HEK293 (cell line): ENCODE data around the gene HHAT.

Experiments used
- CTCF ChIA-PET: fragments of 350-600 bp; formaldehyde crosslinking; extraction: SDS; loops from one replicate; lab custom pipeline; 2021; ENCODE audit warnings: antibody characterized with exemption; lab: Yijun Ruan, JAX
- POLR2A ChIA-PET: fragments of 300-600 bp; formaldehyde crosslinking; extraction: SDS; loops from one replicate; lab custom pipeline; 2020; ENCODE audit warnings: antibody characterized with exemption, inconsistent platforms; lab: Yijun Ruan, JAX
- H3K27ac ChIP-seq: fragments of 200-500 bp; sonication (Bioruptor generic); 2 replicates; pipeline ENCODE4 v1.5.1; 2014; ENCODE audit warnings: low read depth, low read length, control low read depth, inconsistent platforms; ENCODE audit errors: extremely low read depth
- H3K36me3 ChIP-seq, 2 experiments: fragments of 200-500 bp in 1 of 2; sonication (Bioruptor generic) in 1 of 2; 1 replicate in 1 of 2; 2 replicates in 1 of 2; pipeline ENCODE4 v1.5.1; 2014 to 2017; ENCODE audit warnings: inconsistent platforms in 2 of 2, low read length in 2 of 2; ENCODE audit not compliant: control insufficient read depth in 2 of 2, insufficient read depth in 1 of 2
- H3K4me1 ChIP-seq: fragments of 200-500 bp; sonication (Bioruptor generic); 2 replicates; pipeline ENCODE4 v1.5.1; 2014; ENCODE audit warnings: mild to moderate bottlenecking, low read length, inconsistent platforms; ENCODE audit not compliant: control insufficient read depth, insufficient read depth
- H3K4me3 ChIP-seq: 2 replicates; pipeline ENCODE4 v1.5.1; 2011; ENCODE audit warnings: low read depth, mild to moderate bottlenecking, control low read depth, low read length, moderate library complexity
- H3K9me3 ChIP-seq: fragments of 200-500 bp; sonication (Bioruptor generic); 2 replicates; pipeline ENCODE4 v1.5.1; 2014; ENCODE audit warnings: low read depth, low read length, inconsistent platforms; ENCODE audit not compliant: control insufficient read depth, insufficient read depth
- AEBP2 ChIP-seq: fragments of 450-650 bp; formaldehyde crosslinking; IDR thresholded peaks from 2 replicates; pipeline ENCODE4 v1.5.1; 2016; ENCODE audit warnings: missing biosample characterization, missing genetic modification characterization, borderline replicate concordance
- IKZF3 ChIP-seq: fragments of 450-650 bp; IDR thresholded peaks from 2 replicates; pipeline ENCODE4 v1.5.0; 2018; ENCODE audit warnings: missing biosample characterization, mild to moderate bottlenecking, missing genetic modification characterization, moderate library complexity
- KLF16 ChIP-seq: fragments of 450-650 bp; formaldehyde crosslinking; IDR thresholded peaks from 2 replicates; pipeline ENCODE4 v1.5.1; 2017; ENCODE audit warnings: missing biosample characterization, missing genetic modification characterization
- KLF8 ChIP-seq: fragments of 450-650 bp; formaldehyde crosslinking; IDR thresholded peaks from 2 replicates; pipeline ENCODE4 v1.5.1; 2016; ENCODE audit warnings: missing biosample characterization, missing genetic modification characterization
- PRDM6 ChIP-seq: fragments of 450-650 bp; formaldehyde crosslinking; IDR thresholded peaks from 2 replicates; pipeline ENCODE4 v1.5.1; 2017; ENCODE audit warnings: missing biosample characterization, missing genetic modification characterization
- SALL2 ChIP-seq: fragments of 450-650 bp; formaldehyde crosslinking; IDR thresholded peaks from 2 replicates; pipeline ENCODE4 v1.5.0; 2017; ENCODE audit warnings: missing biosample characterization, mild to moderate bottlenecking, missing genetic modification characterization, borderline replicate concordance
- SCRT2 ChIP-seq: fragments of 450-650 bp; formaldehyde crosslinking; IDR thresholded peaks from 2 replicates; pipeline ENCODE4 v1.5.1; 2016; ENCODE audit warnings: missing biosample characterization, missing genetic modification characterization
- ZBTB26 ChIP-seq: fragments of 450-650 bp; formaldehyde crosslinking; optimal IDR thresholded peaks from 2 replicates; pipeline ENCODE3; 2016; ENCODE audit warnings: missing biosample characterization, mild to moderate bottlenecking, missing genetic modification characterization
- ZBTB44 ChIP-seq: fragments of 450-650 bp; IDR thresholded peaks from 2 replicates; pipeline ENCODE4 v1.5.1; 2018; ENCODE audit warnings: missing biosample characterization, mild to moderate bottlenecking, missing genetic modification characterization
- ZBTB7A ChIP-seq: fragments of 450-650 bp; formaldehyde crosslinking; IDR thresholded peaks from 2 replicates; pipeline ENCODE4 v1.5.1; 2016; ENCODE audit warnings: low read depth, missing biosample characterization, missing genetic modification characterization
- ZFP3 ChIP-seq: fragments of 450-650 bp; formaldehyde crosslinking; IDR thresholded peaks from 2 replicates; pipeline ENCODE4 v1.5.1; 2016; ENCODE audit warnings: low read depth, missing biosample characterization, missing genetic modification characterization
- ZNF146 ChIP-seq: fragments of 450-650 bp; formaldehyde crosslinking; IDR thresholded peaks from 2 replicates; pipeline ENCODE4 v1.5.1; 2016; ENCODE audit warnings: missing biosample characterization, missing genetic modification characterization
- ZNF26 ChIP-seq: fragments of 450-650 bp; formaldehyde crosslinking; IDR thresholded peaks from 2 replicates; pipeline ENCODE4 v1.5.1; 2016; ENCODE audit warnings: missing biosample characterization, missing genetic modification characterization
- ZNF426 ChIP-seq: fragments of 450-650 bp; formaldehyde crosslinking; IDR thresholded peaks from 2 replicates; pipeline ENCODE4 v1.5.1; 2017; ENCODE audit warnings: missing biosample characterization, missing genetic modification characterization, mild to moderate bottlenecking, inconsistent platforms, moderate library complexity
- ZNF433 ChIP-seq: fragments of 450-650 bp; formaldehyde crosslinking; IDR thresholded peaks from 2 replicates; pipeline ENCODE4 v1.5.1; 2016; ENCODE audit warnings: missing biosample characterization, missing genetic modification characterization, low read depth
- ZNF48 ChIP-seq: fragments of 450-650 bp; formaldehyde crosslinking; IDR thresholded peaks from 2 replicates; pipeline ENCODE4 v1.5.1; 2016; ENCODE audit warnings: missing biosample characterization, missing genetic modification characterization
- ZNF513 ChIP-seq: fragments of 450-650 bp; IDR thresholded peaks from 2 replicates; pipeline ENCODE4 v1.5.1; 2018; ENCODE audit warnings: missing biosample characterization, missing genetic modification characterization
- ZNF521 ChIP-seq: fragments of 450-650 bp; formaldehyde crosslinking; IDR thresholded peaks from 2 replicates; pipeline ENCODE4 v1.5.1; 2017; ENCODE audit warnings: missing biosample characterization, mild to moderate bottlenecking, missing genetic modification characterization
- ZNF843 ChIP-seq: fragments of 450-650 bp; formaldehyde crosslinking; IDR thresholded peaks from 2 replicates; pipeline ENCODE4 v1.5.1; 2016; ENCODE audit warnings: missing biosample characterization, missing genetic modification characterization
- ZSCAN16 ChIP-seq: fragments of 450-650 bp; formaldehyde crosslinking; IDR thresholded peaks from 2 replicates; pipeline ENCODE4 v1.5.1; 2016; ENCODE audit warnings: missing biosample characterization, missing genetic modification characterization
- ZXDB ChIP-seq: fragments of 450-650 bp; formaldehyde crosslinking; IDR thresholded peaks from 2 replicates; pipeline ENCODE4 v1.5.1; 2016; ENCODE audit warnings: missing biosample characterization, missing genetic modification characterization

HHAT gene

GRCh38 chr1:210438928-210439841 is 110.5 kb downstream of the HHAT start (continued):
- TF ChIP-seq PRDM6: no peak

DNA sequence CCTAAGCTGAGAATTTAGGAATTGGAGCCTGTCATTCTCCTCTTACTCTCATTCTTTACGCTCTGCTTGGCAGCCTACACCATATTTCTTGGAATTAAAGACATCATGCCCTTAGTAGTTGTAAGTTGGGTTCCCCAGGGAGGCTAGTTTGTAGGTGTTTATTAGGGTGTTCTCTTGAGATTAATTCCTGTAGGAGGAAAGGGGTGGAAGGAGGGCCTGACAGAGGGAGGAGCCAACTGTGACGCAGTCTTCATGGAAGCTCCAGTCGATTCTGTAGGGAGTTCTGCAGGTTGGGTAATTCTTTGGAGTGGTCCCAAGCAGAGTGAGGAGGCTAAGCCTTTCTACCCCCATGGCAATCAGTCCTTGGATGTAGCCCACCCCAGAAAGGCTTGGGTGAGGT is 111.4 kb downstream of the HHAT start:
- Histone ChIP-seq H3K36me3 (no peaks in the 10 kb centered on the region), H3K4me1 (peaks cover 4% of the 10 kb centered on the region; the same call in 1 of the 2 replicates), H3K4me3 (no peak overlapping the region), H3K27ac (no peak overlapping the region), H3K9me3 (no peaks in the 10 kb centered on the region)
- TF ChIP-seq ZNF843 (no peak), ZNF513 (tag by site-specific recombination) (no peak), ZNF26 (no peak), ZNF433 (tag by site-specific recombination) (no peak), ZBTB7A (tag by site-specific recombination) (no peak), ZNF521 (no peak), ZNF146 (no peak), SCRT2 (no peak), KLF16 (tag by site-specific recombination) (no peak), ZXDB (tag by site-specific recombination) (no peak), ZSCAN16 (no peak), ZBTB44 (tag by site-specific recombination) (no peak), ZNF48 (tag by site-specific recombination) (no peak), ZBTB26 (tag by site-specific recombination) (no peak), ZNF426 (tag by site-specific recombination) (no peak), ZFP3 (tag by site-specific recombination) (no peak), SALL2 (tag by site-specific recombination) (no peak), KLF8 (no peak), IKZF3 (tag by site-specific recombination) (no peak), AEBP2 (tag by site-specific recombination) (no peak)
- ChIA-PET CTCF (interaction anchor here (0.5 to 3.1 kb wide), 6 partner anchors 9 to 695 kb away, joined by 3 to 22 read pairs (median 4); no protein-coding TSS in a partner anchor), POLR2A (interaction anchor here (1.3 kb wide), 1 partner anchor 24 kb away, joined by 3 read pairs; no protein-coding TSS in a partner anchor)
